ENCODE data around the gene IQSEC1.
"Not testable (repeated sequence)": the region's sequence is repeated elsewhere in the genome, so short reads cannot be mapped to it uniquely, and the experiment has no call there.

IQSEC1 gene

GRCh38 chr3:12885583-12885930 is 187.7 kb downstream of the IQSEC1 start:
- ATAC-seq (ENCODE audit: low read depth) (no peak), DNase-seq (ENCODE audit: low spot score) (no peak)
- Histone ChIP-seq H3K27ac (ENCODE audit: poor library complexity, severe bottlenecking) (no peak overlapping the region), H3K36me3 (ENCODE audit: low read depth) (no peaks in the 10 kb centered on the region), H3K4me1 (ENCODE audit: insufficient read depth, poor library complexity, severe bottlenecking) (no peaks in the 10 kb centered on the region), H3K9me3 (ENCODE audit: severe bottlenecking) (no peaks in the 10 kb centered on the region), H3K27me3 (ENCODE audit: insufficient read depth, poor library complexity, severe bottlenecking) (no peaks in the 10 kb centered on the region), H3K4me3 (ENCODE audit: severe bottlenecking) (no peak overlapping the region)
- TF ChIP-seq CTCF (IDR thresholded peaks at IDR 0.05; ENCODE audit: poor library complexity, severe bottlenecking) = no peak

GRCh38 chr3:12884790-12885582 is 188.2 kb downstream of the IQSEC1 start:
- no peak overlapping the region for H3K27ac ChIP-seq (ENCODE audit: poor library complexity, severe bottlenecking)
- DNase-seq (ENCODE audit: low spot score) = no peak
- no peak overlapping the region for H3K4me3 ChIP-seq (ENCODE audit: severe bottlenecking)

GRCh38 chr3:12884186-12884680 is 189.0 kb downstream of the IQSEC1 start:
- ATAC-seq (ENCODE audit: low read depth) (no peak), DNase-seq (ENCODE audit: low spot score) (no peak)
- Histone ChIP-seq H3K27ac (ENCODE audit: poor library complexity, severe bottlenecking) (no peak overlapping the region), H3K9me3 (ENCODE audit: severe bottlenecking) (no peaks in the 10 kb centered on the region), H3K4me3 (ENCODE audit: severe bottlenecking) (no peak overlapping the region), H3K27me3 (ENCODE audit: insufficient read depth, poor library complexity, severe bottlenecking) (no peaks in the 10 kb centered on the region), H3K36me3 (ENCODE audit: low read depth) (no peaks in the 10 kb centered on the region), H3K4me1 (ENCODE audit: insufficient read depth, poor library complexity, severe bottlenecking) (no peaks in the 10 kb centered on the region)
- no peak for TF ChIP-seq CTCF (IDR thresholded peaks at IDR 0.05; ENCODE audit: poor library complexity, severe bottlenecking)

More at GRCh38 chr3:12884790-12885582, 188.2 kb downstream of the IQSEC1 start:
- Histone ChIP-seq H3K9me3 (ENCODE audit: severe bottlenecking) (no peaks in the 10 kb centered on the region), H3K27me3 (ENCODE audit: insufficient read depth, poor library complexity, severe bottlenecking) (no peaks in the 10 kb centered on the region), H3K4me1 (ENCODE audit: insufficient read depth, poor library complexity, severe bottlenecking) (no peaks in the 10 kb centered on the region), H3K36me3 (ENCODE audit: low read depth) (no peaks in the 10 kb centered on the region)
- TF ChIP-seq CTCF (IDR thresholded peaks at IDR 0.05; ENCODE audit: poor library complexity, severe bottlenecking) = no peak
- no peak for ATAC-seq (ENCODE audit: low read depth)

GRCh38 chr3:12882336-12883310 is 190.6 kb downstream of the IQSEC1 start:
- H3K4me1 ChIP-seq (ENCODE audit: insufficient read depth, poor library complexity, severe bottlenecking) = no peaks in the 10 kb centered on the region

GRCh38 chr3:12881858-12882257 is 191.4 kb downstream of the IQSEC1 start:
- ATAC-seq (ENCODE audit: low read depth) = not testable (repeated sequence)

More at GRCh38 chr3:12882336-12883310, 190.6 kb downstream of the IQSEC1 start:
- H3K4me3 ChIP-seq (ENCODE audit: severe bottlenecking) = no peak overlapping the region
- no peak for ATAC-seq (ENCODE audit: low read depth)
- H3K36me3 ChIP-seq (ENCODE audit: low read depth) = no peaks in the 10 kb centered on the region
- no peaks in the 10 kb centered on the region for H3K9me3 ChIP-seq (ENCODE audit: severe bottlenecking)
- no peak for DNase-seq (ENCODE audit: low spot score)
- H3K27me3 ChIP-seq (ENCODE audit: insufficient read depth, poor library complexity, severe bottlenecking) = no peaks in the 10 kb centered on the region
- no peak for TF ChIP-seq CTCF (IDR thresholded peaks at IDR 0.05; ENCODE audit: poor library complexity, severe bottlenecking)
- no peak overlapping the region for H3K27ac ChIP-seq (ENCODE audit: poor library complexity, severe bottlenecking)

More at GRCh38 chr3:12881858-12882257, 191.4 kb downstream of the IQSEC1 start:
- H3K4me1 ChIP-seq (ENCODE audit: insufficient read depth, poor library complexity, severe bottlenecking); H3K36me3 ChIP-seq (ENCODE audit: low read depth); H3K27ac ChIP-seq (ENCODE audit: poor library complexity, severe bottlenecking); H3K4me3 ChIP-seq (ENCODE audit: severe bottlenecking); DNase-seq (ENCODE audit: low spot score); H3K9me3 ChIP-seq (ENCODE audit: severe bottlenecking); H3K27me3 ChIP-seq (ENCODE audit: insufficient read depth, poor library complexity, severe bottlenecking): not testable (repeated sequence)

Data from RWPE2 (cell line).